ENCODE measurements around the gene MTPN.

DNA sequence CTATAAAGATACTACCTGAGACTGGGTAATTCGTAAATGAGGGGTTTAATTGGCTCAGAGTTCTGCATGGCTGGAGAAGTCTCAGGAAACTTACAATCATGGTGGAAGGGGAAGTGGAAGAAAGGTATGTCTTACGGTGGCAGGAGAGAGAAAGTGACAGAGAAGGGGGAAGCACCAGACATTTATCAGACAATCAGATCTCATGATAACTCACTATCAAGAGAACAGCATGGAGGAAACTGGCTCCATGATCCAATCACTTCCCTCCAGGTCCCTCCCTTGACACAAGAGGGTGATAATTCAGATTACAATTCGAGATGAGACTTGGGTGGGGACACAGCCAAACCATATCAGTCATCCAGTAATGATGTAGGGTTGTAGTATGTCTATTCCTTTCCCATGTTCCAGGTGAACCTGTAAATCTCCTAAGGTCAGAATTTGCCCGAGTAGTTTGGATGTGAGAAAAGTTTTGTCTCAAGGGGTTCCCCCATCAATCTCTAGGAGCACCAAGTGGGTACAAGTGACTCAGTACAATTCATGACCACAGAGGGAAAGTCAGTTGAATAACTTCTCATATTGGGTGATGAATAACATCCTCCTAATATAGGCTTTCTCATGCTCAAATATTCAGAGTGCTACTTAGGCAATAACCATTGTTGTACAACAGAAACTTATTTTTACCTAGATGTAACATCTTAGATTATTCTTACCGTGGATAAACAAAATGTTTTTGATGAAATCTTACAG is 39.7 kb upstream of the MTPN start:
- TF ChIP-seq, protein P1, sequence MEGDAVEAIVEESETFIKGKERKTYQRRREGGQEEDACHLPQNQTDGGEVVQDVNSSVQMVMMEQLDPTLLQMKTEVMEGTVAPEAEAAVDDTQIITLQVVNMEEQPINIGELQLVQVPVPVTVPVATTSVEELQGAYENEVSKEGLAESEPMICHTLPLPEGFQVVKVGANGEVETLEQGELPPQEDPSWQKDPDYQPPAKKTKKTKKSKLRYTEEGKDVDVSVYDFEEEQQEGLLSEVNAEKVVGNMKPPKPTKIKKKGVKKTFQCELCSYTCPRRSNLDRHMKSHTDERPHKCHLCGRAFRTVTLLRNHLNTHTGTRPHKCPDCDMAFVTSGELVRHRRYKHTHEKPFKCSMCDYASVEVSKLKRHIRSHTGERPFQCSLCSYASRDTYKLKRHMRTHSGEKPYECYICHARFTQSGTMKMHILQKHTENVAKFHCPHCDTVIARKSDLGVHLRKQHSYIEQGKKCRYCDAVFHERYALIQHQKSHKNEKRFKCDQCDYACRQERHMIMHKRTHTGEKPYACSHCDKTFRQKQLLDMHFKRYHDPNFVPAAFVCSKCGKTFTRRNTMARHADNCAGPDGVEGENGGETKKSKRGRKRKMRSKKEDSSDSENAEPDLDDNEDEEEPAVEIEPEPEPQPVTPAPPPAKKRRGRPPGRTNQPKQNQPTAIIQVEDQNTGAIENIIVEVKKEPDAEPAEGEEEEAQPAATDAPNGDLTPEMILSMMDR (IDR thresholded peaks at IDR 0.05; ENCODE audit: low read length), result no peak
- no peak for TF ChIP-seq EZH2 (optimal IDR thresholded peaks at IDR 0.05; ENCODE audit: low read depth, low read length)
- TF ChIP-seq EZH2phosphoT487 (IDR thresholded peaks at IDR 0.05; ENCODE audit: low read length), result no peak

Measured in MM.1S (cell line).